IPS DF 4.7 (cell line): ENCODE results near the gene NUBP2.

Experiments
- DNase-seq: peaks from one replicate; pipeline ENCODE4 v3.0.0-alpha.2; 2013; ENCODE audit warnings: low spot score; ENCODE audit errors: extremely low read depth

The NUBP2 gene

GRCh38 chr16:1758923-1759322 is 23.8 kb upstream of the NUBP2 start:
- no peak for DNase-seq

GRCh38 chr16:1759511-1759910 is 23.2 kb upstream of the NUBP2 start:
- DNase-seq: no peak

GRCh38 chr16:1760911-1761310 is 21.8 kb upstream of the NUBP2 start:
- no peak for DNase-seq

- DNase-seq: no peak
Measured at GRCh38 chr16:1761751-1762150, 21.0 kb upstream of the NUBP2 start.

- no peak for DNase-seq
Measured at GRCh38 chr16:1762196-1762878, 20.4 kb upstream of the NUBP2 start.

- no peak for DNase-seq
Measured at GRCh38 chr16:1762879-1763520, 19.8 kb upstream of the NUBP2 start.

- no peak for DNase-seq
Measured at GRCh38 chr16:1763521-1764511, 18.9 kb upstream of the NUBP2 start.

GRCh38 chr16:1764971-1765370 is 17.8 kb upstream of the NUBP2 start:
- no peak for DNase-seq

GRCh38 chr16:1765826-1766225 is 16.9 kb upstream of the NUBP2 start:
- no peak for DNase-seq

- no peak for DNase-seq
Measured at GRCh38 chr16:1766231-1766630, 16.5 kb upstream of the NUBP2 start.

- DNase-seq: no peak
Measured at GRCh38 chr16:1766701-1767100, 16.1 kb upstream of the NUBP2 start.

GRCh38 chr16:1767116-1767994 is 15.4 kb upstream of the NUBP2 start:
- no peak for DNase-seq

- no peak for DNase-seq
Measured at GRCh38 chr16:1768061-1768766, 14.5 kb upstream of the NUBP2 start.

- no peak for DNase-seq
Measured at GRCh38 chr16:1768767-1769401, 13.9 kb upstream of the NUBP2 start.

GRCh38 chr16:1769402-1770300 is 13.1 kb upstream of the NUBP2 start:
- DNase-seq: no peak

GRCh38 chr16:1770328-1771187 is 12.2 kb upstream of the NUBP2 start:
- no peak for DNase-seq

- DNase-seq: no peak
Measured at GRCh38 chr16:1771188-1771863, 11.4 kb upstream of the NUBP2 start, which contains the start of gene NME3. Gene NME3 (minus strand): TSS chr16:1771543. CDS start chr16:1771534, 9 bp downstream.
